Measurements from ENCODE around the gene BASP1. TPM values are rescaled to one million over a fixed set of nuclear protein-coding genes. Genes with fewer than 3 reads are reported as not detected.

The BASP1 gene
- 189 TPM for polyA plus RNA-seq (2013, experiment 1 of 2; ENCODE audit: insufficient read length)
- 184 TPM for polyA plus RNA-seq (2013, experiment 2 of 2; ENCODE audit: insufficient read length)

- peak; percentile 89 for DNase-seq
Observed at GRCh38 chr5:17217493-17218352, at the start of gene BASP1. BASP1 (plus strand) TSS chr5:17217631; CDS start chr5:17275217, 57,586 bp downstream.

GRCh38 chr5:17169507-17169906, 47.9 kb upstream of the BASP1 start:
- DNase-seq, result peak; percentile 76

GRCh38 chr5:17172791-17173190, 44.6 kb upstream of the BASP1 start:
- no peak for DNase-seq

GRCh38 chr5:17174965-17175364, 42.5 kb upstream of the BASP1 start:
- DNase-seq, result no peak

GRCh38 chr5:17177501-17178372, 39.7 kb upstream of the BASP1 start:
- no peak for DNase-seq

- DNase-seq, result no peak
Observed at GRCh38 chr5:17178373-17178675, 39.1 kb upstream of the BASP1 start.

GRCh38 chr5:17180330-17180843, 37.0 kb upstream of the BASP1 start:
- no peak for DNase-seq

GRCh38 chr5:17180864-17181723, 36.3 kb upstream of the BASP1 start:
- DNase-seq, result peak; percentile 97

GRCh38 chr5:17182494-17182893, 34.9 kb upstream of the BASP1 start:
- peak; percentile 43 for DNase-seq

- peak; percentile 72 for DNase-seq
Observed at GRCh38 chr5:17182981-17183380, 34.5 kb upstream of the BASP1 start.

GRCh38 chr5:17183831-17184230, 33.6 kb upstream of the BASP1 start:
- no peak for DNase-seq

GRCh38 chr5:17184588-17184987, 32.8 kb upstream of the BASP1 start:
- DNase-seq, result peak; percentile 46

- no peak for DNase-seq
Observed at GRCh38 chr5:17185349-17185748, 32.1 kb upstream of the BASP1 start.

- peak; percentile 88 for DNase-seq
Observed at GRCh38 chr5:17185773-17186172, 31.7 kb upstream of the BASP1 start.

GRCh38 chr5:17186256-17186655, 31.2 kb upstream of the BASP1 start:
- no peak for DNase-seq

GRCh38 chr5:17187011-17187785, 30.2 kb upstream of the BASP1 start:
- peak; percentile 61 for DNase-seq

- no peak for DNase-seq
Observed at GRCh38 chr5:17187786-17188170, 29.7 kb upstream of the BASP1 start.

- DNase-seq, result peak; percentile 74
Observed at GRCh38 chr5:17189381-17190036, 27.9 kb upstream of the BASP1 start.

GRCh38 chr5:17190242-17190778, 27.1 kb upstream of the BASP1 start:
- peak; percentile 75 for DNase-seq

- DNase-seq, result peak; percentile 71
Observed at GRCh38 chr5:17190799-17191391, 26.5 kb upstream of the BASP1 start.

All from fibroblast of skin of abdomen (primary cell).